Skin epidermis (tissue), 12 donors: ENCODE results near the gene EMID1.
"Not testable (repeated sequence)": the region's sequence is repeated elsewhere in the genome, so short reads cannot be mapped to it uniquely, and the experiment has no call there.

Experiments used
- H3K27ac ChIP-seq, 21 experiments: fragments of 200-600 bp; sonication (generic) in 11 of 21; one replicate each; pipeline ENCODE4 v1.5.0; 2020; ENCODE audit warnings: mild to moderate bottlenecking in 3 of 21, inconsistent platforms in 2 of 21, moderate library complexity in 2 of 21
- H3K4me3 ChIP-seq, 7 experiments: fragments of 200-600 bp; sonication (generic) in 2 of 7; one replicate each; pipeline ENCODE4 v1.5.0; 2020; ENCODE audit warnings: inconsistent platforms in 2 of 7, mild to moderate bottlenecking in 2 of 7, moderate library complexity in 1 of 7

EMID1 gene

GRCh38 chr22:29208502-29208862, 2.8 kb downstream of the EMID1 start:
- no peak overlapping the region for H3K4me3 ChIP-seq
- H3K27ac ChIP-seq = peak overlapping the region in 4 of 21 experiments; percentile 16 to 65 (median 33)

GRCh38 chr22:29208879-29209623, 3.4 kb downstream of the EMID1 start:
- Histone ChIP-seq H3K27ac (peak overlapping the region in 5 of 21 experiments; percentile 16 to 65 (median 36)), H3K4me3 (no peak overlapping the region)

GRCh38 chr22:29209624-29209929, 3.9 kb downstream of the EMID1 start:
- H3K4me3 ChIP-seq = no peak overlapping the region
- peak overlapping the region in 2 of 21 experiments; percentile 16 to 65 for H3K27ac ChIP-seq

GRCh38 chr22:29211066-29211465, 5.4 kb downstream of the EMID1 start:
- Histone ChIP-seq H3K27ac (no peak overlapping the region), H3K4me3 (no peak overlapping the region)

- Histone ChIP-seq H3K4me3 (no peak overlapping the region), H3K27ac (no peak overlapping the region)
Measured at GRCh38 chr22:29211466-29211865, 5.8 kb downstream of the EMID1 start.

- H3K27ac ChIP-seq = no peak overlapping the region
Measured at GRCh38 chr22:29212743-29213142, 7.0 kb downstream of the EMID1 start.

GRCh38 chr22:29213493-29213892, 7.8 kb downstream of the EMID1 start:
- Histone ChIP-seq H3K27ac (no peak overlapping the region), H3K4me3 (no peak overlapping the region)

More at GRCh38 chr22:29212743-29213142, 7.0 kb downstream of the EMID1 start:
- H3K4me3 ChIP-seq = no peak overlapping the region

GRCh38 chr22:29214232-29214631, 8.5 kb downstream of the EMID1 start:
- Histone ChIP-seq H3K4me3 (no peak overlapping the region), H3K27ac (no peak overlapping the region)

GRCh38 chr22:29215012-29215860, 9.5 kb downstream of the EMID1 start:
- Histone ChIP-seq H3K4me3 (no peak overlapping the region), H3K27ac (no peak overlapping the region)

GRCh38 chr22:29216011-29216872, 10.5 kb downstream of the EMID1 start:
- peak overlapping the region in 8 of 21 experiments; percentile 2 to 73 (median 56) for H3K27ac ChIP-seq
- H3K4me3 ChIP-seq = no peak overlapping the region

- Histone ChIP-seq H3K27ac (peak overlapping the region in 9 of 21 experiments; percentile 2 to 73 (median 51)), H3K4me3 (no peak overlapping the region)
Measured at GRCh38 chr22:29216873-29217666, 11.4 kb downstream of the EMID1 start.

GRCh38 chr22:29217827-29218757, 12.4 kb downstream of the EMID1 start:
- no peak overlapping the region for H3K27ac ChIP-seq

GRCh38 chr22:29218758-29219408, 13.2 kb downstream of the EMID1 start:
- no peak overlapping the region for H3K27ac ChIP-seq
- H3K4me3 ChIP-seq = no peak overlapping the region

More at GRCh38 chr22:29217827-29218757, 12.4 kb downstream of the EMID1 start:
- no peak overlapping the region for H3K4me3 ChIP-seq

GRCh38 chr22:29219409-29219782, 13.7 kb downstream of the EMID1 start:
- H3K4me3 ChIP-seq, H3K27ac ChIP-seq: not testable (repeated sequence)

GRCh38 chr22:29219881-29220670, 14.4 kb downstream of the EMID1 start:
- peak overlapping the region in 1 of 21 experiments; percentile 16 for H3K27ac ChIP-seq
- no peak overlapping the region for H3K4me3 ChIP-seq

- Histone ChIP-seq H3K4me3 (no peak overlapping the region), H3K27ac (peak overlapping the region in 13 of 21 experiments; percentile 15 to 85 (median 65))
Measured at GRCh38 chr22:29224121-29224858, 18.6 kb downstream of the EMID1 start.
